T-cell (primary cell): ENCODE measurements around the gene CAMSAP2. TPM values are rescaled to one million over a fixed set of nuclear protein-coding genes. Genes with fewer than 3 reads are reported as not detected.

Experiments used
- ATAC-seq, 4 experiments: fragments of 200-7000 bp in 3 of 4; fragments of 150-1000 bp in 1 of 4; cut with Tn5 transposase; replicated peaks in 1 of 4; 1 replicate in 3 of 4; 2 replicates in 1 of 4; pipeline ENCODE4 v1.10.0; 2021; ENCODE audit warnings: moderate library complexity in 3 of 4, mild to moderate bottlenecking in 2 of 4, moderate number of reproducible peaks in 1 of 4
- CTCF ChIA-PET, 2 donors: fragments of 300-600 bp; sonication (Branson Sonifier 250); formaldehyde crosslinking; loops; one replicate each; lab custom pipeline; 2022; ENCODE audit warnings: antibody characterized with exemption in 2 of 2; lab: Charles Lee
- POLR2A ChIA-PET, 2 donors: fragments of 300-600 bp; sonication (Branson Sonifier 250); formaldehyde crosslinking; loops; one replicate each; lab custom pipeline; 2022; ENCODE audit warnings: antibody characterized with exemption in 2 of 2; lab: Charles Lee
- DNase-seq, 35 experiments: peaks; one replicate each; pipeline versions ENCODE4 v3.0.0 to v3.0.0-alpha.2; 2013 to 2023
- H3K27ac ChIP-seq: one replicate; pipeline ENCODE4 v1.5.1; 2013; ENCODE audit warnings: low read length
- H3K27me3 ChIP-seq, 2 experiments: replicated peaks in 1 of 2; 1 replicate in 1 of 2; 2 replicates in 1 of 2; pipeline versions ENCODE4 v1.6.1 to v1.7.0; 2013; ENCODE audit warnings: low read length in 1 of 2, mixed read lengths in 1 of 2; ENCODE audit not compliant: control insufficient read depth in 2 of 2, insufficient read depth in 2 of 2; ENCODE audit errors: extremely low read depth in 1 of 2
- H3K36me3 ChIP-seq, 2 donors: 1 replicate in 1 of 2; 2 replicates in 1 of 2; pipeline versions ENCODE4 v1.6.1 to v1.7.0; 2013; ENCODE audit warnings: low read length in 1 of 2; ENCODE audit not compliant: control insufficient read depth in 2 of 2, insufficient read depth in 1 of 2; ENCODE audit errors: extremely low read depth in 1 of 2
- H3K4me1 ChIP-seq, 2 experiments: 1 replicate in 1 of 2; 2 replicates in 1 of 2; pipeline versions ENCODE4 v1.6.1 to v1.7.0; 2013; ENCODE audit warnings: low read length in 2 of 2, mixed read lengths in 1 of 2; ENCODE audit not compliant: insufficient read depth in 2 of 2, control insufficient read depth in 1 of 2; ENCODE audit errors: extremely low read depth in 1 of 2
- H3K4me3 ChIP-seq, 2 donors: 1 replicate in 1 of 2; 2 replicates in 1 of 2; pipeline versions ENCODE4 v1.5.1 to v1.7.0; 2013; ENCODE audit warnings: mild to moderate bottlenecking in 2 of 2, low read length in 1 of 2, moderate library complexity in 1 of 2; ENCODE audit not compliant: control insufficient read depth in 1 of 2; ENCODE audit errors: extremely low read depth in 1 of 2
- H3K9me3 ChIP-seq: 2 replicates; pipeline ENCODE4 v1.7.0; 2013
- H3K27ac Mint-ChIP-seq, 2 donors: one replicate each; pipeline ENCODE4 v1.8.0; 2020 to 2021; ENCODE audit warnings: mild to moderate bottlenecking in 2 of 2, mixed read lengths in 2 of 2
- H3K27me3 Mint-ChIP-seq, 2 donors: one replicate each; pipeline ENCODE4 v1.8.0; 2021 to 2022; ENCODE audit warnings: mixed read lengths in 2 of 2
- H3K36me3 Mint-ChIP-seq: one replicate; pipeline ENCODE4 v1.8.0; 2021; ENCODE audit warnings: mixed read lengths
- H3K4me1 Mint-ChIP-seq, 3 donors: one replicate each; pipeline ENCODE4 v1.8.0; 2020 to 2022; ENCODE audit warnings: mixed read lengths in 3 of 3, mild to moderate bottlenecking in 1 of 3
- H3K4me3 Mint-ChIP-seq, 3 donors: one replicate each; pipeline ENCODE4 v1.8.0; 2020 to 2022; ENCODE audit warnings: mild to moderate bottlenecking in 3 of 3, mixed read lengths in 3 of 3, moderate library complexity in 3 of 3
- H3K9me3 Mint-ChIP-seq, 3 donors: one replicate each; pipeline ENCODE4 v1.8.0; 2020 to 2022; ENCODE audit warnings: mixed read lengths in 3 of 3
- WGBS: methylation state at CpG from one replicate; pipeline ENCODE4 v1.1.5; 2013; ENCODE audit warnings: missing lambda C conversion rate; ENCODE audit not compliant: insufficient coverage; 5-methylcytosine and 5-hydroxymethylcytosine counted together
- total RNA-seq, 35 experiments: library from RNA in 6 of 35; stranded (reverse) in 6 of 35; fragments of 120-200 nt in 1 of 35; gene quantifications; one replicate each; pipeline versions ENCODE4 v1.2.1 to v1.2.4 and lab custom pipeline; 2013 to 2026

The CAMSAP2 gene
- total RNA-seq, 5 donors from 2014 or later (not counting 1 experiment from before 2014, with no cell fraction given), result 4.6 to 9.1 (median 5.2) TPM

DNA sequence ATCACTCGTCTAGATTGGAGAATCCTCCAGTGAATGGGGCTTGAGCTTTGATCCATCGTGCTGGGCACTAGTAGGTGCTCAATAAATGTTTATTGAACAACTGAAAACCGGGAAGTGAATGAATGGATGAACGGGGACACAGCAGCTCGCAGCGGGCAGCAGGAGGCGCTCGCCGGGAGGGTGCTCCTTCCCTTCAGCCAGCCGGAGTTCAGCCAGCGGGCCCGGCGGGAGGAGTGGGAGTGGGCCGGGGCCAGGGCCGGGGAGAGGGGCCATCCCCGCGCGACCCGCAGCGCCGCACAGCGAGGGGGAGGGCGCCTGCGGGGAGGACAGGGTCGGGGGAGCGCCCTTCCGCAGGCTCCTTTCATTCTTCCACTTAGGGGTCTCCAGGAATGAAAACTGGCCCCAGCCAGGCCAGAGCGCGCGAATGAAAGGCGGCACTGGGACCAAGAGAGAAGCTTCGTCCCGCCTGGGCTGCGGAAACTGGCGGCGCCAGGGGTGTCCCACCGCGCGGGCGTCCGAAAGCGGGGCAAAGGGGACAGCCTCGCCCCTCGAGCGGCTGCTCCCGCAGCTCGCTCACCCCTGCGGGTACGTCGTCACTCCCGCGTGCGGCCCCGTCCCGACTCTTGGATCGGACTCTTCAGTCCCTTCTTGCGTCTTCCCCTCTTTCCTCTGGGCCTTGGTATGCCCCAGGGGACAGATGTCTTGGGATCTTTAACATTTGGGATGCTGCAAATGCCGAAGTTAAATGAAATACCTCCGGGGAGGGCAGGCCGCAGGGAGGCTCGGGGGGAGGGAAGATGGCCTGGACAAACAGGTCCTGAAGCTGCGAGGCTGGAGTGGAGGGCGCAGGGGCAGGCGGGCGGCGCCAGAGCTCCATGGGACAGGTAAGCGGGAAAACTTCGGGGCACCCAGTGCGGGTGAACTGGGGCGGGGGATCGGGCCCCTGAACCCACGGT is 152.4 kb downstream of the CAMSAP2 start:
- Mint-ChIP-seq H3K27me3 (peaks cover 25 to 26% of the 10 kb centered on the region in 2 donors), H3K36me3 (no peaks in the 10 kb centered on the region), H3K9me3 (no peaks in the 10 kb centered on the region), H3K27ac (peak overlapping the region in 1 of 2 donors; percentile 58), H3K4me3 (peak overlapping the region; percentile 66 to 73 (median 73)), H3K4me1 (peaks cover 46 to 53% (median 51%) of the 10 kb centered on the region in 3 donors)
- no peaks in the 10 kb centered on the region for H3K36me3 ChIP-seq
- 9% methylated on average over 56 of the region's 72 CpGs for WGBS
- no peaks in the 10 kb centered on the region for H3K9me3 ChIP-seq
- H3K4me3 ChIP-seq, result peak overlapping the region; percentile 53 to 81
- ATAC-seq (peak in 2 of 4 experiments; percentile 13 to 34), DNase-seq (peak in 2 of 35 experiments; percentile 17 to 44)
- peaks cover 9 to 62% of the 10 kb centered on the region in 2 experiments for H3K4me1 ChIP-seq
- POLR2A ChIA-PET, result interaction anchor here in 1 of 2 donors (0.5 to 0.6 kb wide), 3 partner anchors 15 to 700 kb away, joined by 3 to 6 read pairs (median 4); no protein-coding TSS in a partner anchor
- H3K27ac ChIP-seq, result no peak overlapping the region
- peaks cover 5 to 49% of the 10 kb centered on the region in 2 experiments for H3K27me3 ChIP-seq
- CTCF ChIA-PET, result interaction anchor here in 1 of 2 donors (1.3 kb wide), 1 partner anchor 14 kb away, joined by 3 read pairs; no protein-coding TSS in a partner anchor

DNA sequence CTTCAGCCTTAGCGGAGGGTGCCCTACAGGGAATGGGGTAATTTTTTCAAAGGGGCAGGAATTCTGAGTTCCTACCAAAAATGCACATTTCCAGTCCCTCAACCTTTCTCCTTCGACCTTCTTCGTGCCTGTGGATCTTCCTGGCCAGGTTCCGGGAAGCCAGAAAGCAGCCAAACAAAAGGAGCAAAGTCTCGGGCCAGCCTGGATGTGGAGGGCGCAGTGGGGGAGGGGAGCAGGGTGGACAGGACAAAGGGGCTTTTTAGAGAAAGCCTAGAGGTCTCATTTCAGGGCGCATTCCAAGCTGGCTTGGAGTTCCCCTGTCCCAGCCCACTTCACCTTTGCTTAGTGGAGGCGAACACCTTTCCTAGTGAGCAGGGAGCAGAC is 153.1 kb downstream of the CAMSAP2 start:
- Histone ChIP-seq H3K4me3 (peak overlapping the region; percentile 53 to 81), H3K36me3 (no peaks in the 10 kb centered on the region), H3K9me3 (no peaks in the 10 kb centered on the region), H3K27me3 (peaks cover 5 to 52% of the 10 kb centered on the region in 2 experiments), H3K4me1 (peaks cover 9 to 57% of the 10 kb centered on the region in 2 experiments), H3K27ac (no peak overlapping the region)
- H3K27ac Mint-ChIP-seq, result peak overlapping the region in 1 of 2 donors; percentile 48
- no peaks in the 10 kb centered on the region for H3K9me3 Mint-ChIP-seq
- no peaks in the 10 kb centered on the region for H3K36me3 Mint-ChIP-seq
- POLR2A ChIA-PET, result interaction anchor here in 1 of 2 donors (0.5 to 0.6 kb wide), 2 partner anchors 47 to 701 kb away, joined by 4 to 6 read pairs; no protein-coding TSS in a partner anchor
- WGBS, result 40% methylated on average over 1 of the region's 8 CpGs
- CTCF ChIA-PET, result no interaction called here
- H3K27me3 Mint-ChIP-seq, result peaks cover 25 to 26% of the 10 kb centered on the region in 2 donors
- H3K4me1 Mint-ChIP-seq, result peaks cover 46 to 51% (median 47%) of the 10 kb centered on the region in 3 donors
- peak overlapping the region; percentile 66 to 73 (median 73) for H3K4me3 Mint-ChIP-seq
- no peak for DNase-seq
- no peak for ATAC-seq

DNA sequence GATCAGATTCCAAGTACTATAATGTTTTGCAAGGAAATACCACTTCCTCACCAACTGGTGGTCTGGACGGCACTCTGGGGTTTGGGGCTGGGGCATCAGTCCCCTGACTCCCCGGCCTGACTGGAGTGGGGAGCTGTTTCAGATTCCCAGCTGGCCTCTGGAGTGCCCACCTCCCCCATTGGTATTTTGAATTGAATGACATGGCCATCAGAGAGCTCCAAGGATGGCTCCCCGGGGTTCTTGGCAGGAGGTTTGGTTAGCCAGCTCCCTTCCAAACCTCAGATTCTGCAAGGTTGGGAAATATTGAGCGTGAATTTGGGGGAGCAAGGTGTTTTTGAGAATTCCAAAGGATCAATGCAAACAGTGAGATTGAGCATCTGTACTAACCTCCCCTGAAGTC is 153.9 kb downstream of the CAMSAP2 start:
- ATAC-seq, result no peak
- CTCF ChIA-PET, result interaction anchor here in 1 of 2 donors (0.6 kb wide), 1 partner anchor 23 kb away, joined by 3 read pairs; no protein-coding TSS in a partner anchor
- Mint-ChIP-seq H3K36me3 (no peaks in the 10 kb centered on the region), H3K9me3 (no peaks in the 10 kb centered on the region), H3K27me3 (peaks cover 26 to 29% of the 10 kb centered on the region in 2 donors), H3K4me3 (peak overlapping the region in 1 of 3 donors; percentile 73), H3K4me1 (peaks cover 41 to 45% (median 45%) of the 10 kb centered on the region in 3 donors), H3K27ac (no peak overlapping the region)
- 62% methylated on average over 2 of the region's 4 CpGs for WGBS
- no peak overlapping the region for H3K4me3 ChIP-seq
- POLR2A ChIA-PET, result no interaction called here
- H3K27me3 ChIP-seq, result peaks cover 5 to 58% of the 10 kb centered on the region in 2 experiments
- DNase-seq, result no peak
- peaks cover 9 to 49% of the 10 kb centered on the region in 2 experiments for H3K4me1 ChIP-seq
- no peak overlapping the region for H3K27ac ChIP-seq
- H3K36me3 ChIP-seq, result no peaks in the 10 kb centered on the region
- no peaks in the 10 kb centered on the region for H3K9me3 ChIP-seq

DNA sequence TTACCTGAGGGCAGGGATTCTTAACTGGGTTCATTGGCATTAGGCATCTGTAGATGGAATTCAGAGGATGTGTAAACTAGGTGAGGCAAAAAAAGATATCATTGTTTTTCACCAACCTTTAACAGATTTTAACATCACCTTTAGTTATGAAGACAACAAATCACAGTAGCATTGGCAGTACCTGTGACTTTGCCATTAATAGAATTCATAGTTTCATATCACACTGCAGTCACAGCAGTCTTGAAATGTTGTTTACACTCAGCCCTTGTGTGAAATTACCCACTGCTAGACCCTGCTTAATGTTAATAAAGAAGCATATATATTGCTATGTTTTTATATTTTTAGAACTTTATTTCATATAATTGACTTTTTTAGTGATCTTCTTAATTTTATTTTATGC is 154.3 kb downstream of the CAMSAP2 start:
- DNase-seq (no peak), ATAC-seq (no peak)
- no peaks in the 10 kb centered on the region for H3K9me3 ChIP-seq
- H3K36me3 ChIP-seq, result no peaks in the 10 kb centered on the region
- H3K27me3 ChIP-seq, result peaks cover 5 to 59% of the 10 kb centered on the region in 2 experiments
- Mint-ChIP-seq H3K27me3 (peaks cover 26 to 33% of the 10 kb centered on the region in 2 donors), H3K27ac (no peak overlapping the region), H3K9me3 (no peaks in the 10 kb centered on the region), H3K36me3 (no peaks in the 10 kb centered on the region), H3K4me3 (peak overlapping the region in 1 of 3 donors; percentile 73), H3K4me1 (peaks cover 37 to 41% (median 41%) of the 10 kb centered on the region in 3 donors)
- peaks cover 8 to 45% of the 10 kb centered on the region in 2 experiments for H3K4me1 ChIP-seq
- ChIA-PET CTCF (no interaction called here), POLR2A (interaction anchor here in 1 of 2 donors (0.6 kb wide), 1 partner anchor 11 kb away, joined by 3 read pairs; no protein-coding TSS in a partner anchor)
- H3K27ac ChIP-seq, result no peak overlapping the region
- no peak overlapping the region for H3K4me3 ChIP-seq

DNA sequence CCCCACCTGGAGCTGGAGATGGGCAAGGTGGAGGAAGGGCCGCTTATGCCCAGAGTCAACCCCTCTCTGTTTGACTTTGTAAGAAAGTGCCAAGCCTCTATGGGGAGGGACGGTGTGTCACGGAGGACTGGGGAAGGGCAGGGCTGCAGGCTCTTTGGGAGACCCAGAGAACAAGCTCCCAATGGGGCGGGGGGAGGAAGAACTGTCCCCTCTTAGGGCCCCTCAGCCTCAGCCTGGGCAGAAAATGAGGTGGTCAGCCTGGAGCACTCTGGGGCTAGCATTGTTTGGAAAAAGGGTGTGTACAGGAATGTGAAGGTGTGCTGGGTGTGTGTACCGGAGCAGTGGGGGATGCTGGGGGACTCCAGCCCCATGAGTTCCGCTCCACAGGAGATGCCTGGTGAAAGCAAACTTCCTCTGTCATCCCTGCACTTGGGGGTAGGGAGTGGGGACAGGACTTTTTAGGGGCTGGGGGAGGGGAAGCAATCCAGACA is 154.8 kb downstream of the CAMSAP2 start:
- CTCF ChIA-PET, result no interaction called here
- peaks cover 32 to 36% (median 36%) of the 10 kb centered on the region in 3 donors for H3K4me1 Mint-ChIP-seq
- no peaks in the 10 kb centered on the region for H3K9me3 ChIP-seq
- H3K27ac ChIP-seq, result no peak overlapping the region
- H3K27me3 ChIP-seq, result peaks cover 5 to 63% of the 10 kb centered on the region in 2 experiments
- DNase-seq (no peak), ATAC-seq (no peak)
- no peak overlapping the region for H3K4me3 ChIP-seq
- H3K36me3 Mint-ChIP-seq, result no peaks in the 10 kb centered on the region
- peaks cover 5 to 40% of the 10 kb centered on the region in 2 experiments for H3K4me1 ChIP-seq
- no peak overlapping the region for H3K27ac Mint-ChIP-seq
- POLR2A ChIA-PET, result interaction anchor here in 1 of 2 donors (0.6 kb wide), 1 partner anchor 11 kb away, joined by 3 read pairs; no protein-coding TSS in a partner anchor
- WGBS, result 85% methylated on average over 6 of the region's 6 CpGs
- H3K9me3 Mint-ChIP-seq, result no peaks in the 10 kb centered on the region
- peaks cover 26 to 34% of the 10 kb centered on the region in 2 donors for H3K27me3 Mint-ChIP-seq
- no peak overlapping the region for H3K4me3 Mint-ChIP-seq
- H3K36me3 ChIP-seq, result no peaks in the 10 kb centered on the region
